ENCODE measurements around the gene ZNF532.

The ZNF532 gene

DNA sequence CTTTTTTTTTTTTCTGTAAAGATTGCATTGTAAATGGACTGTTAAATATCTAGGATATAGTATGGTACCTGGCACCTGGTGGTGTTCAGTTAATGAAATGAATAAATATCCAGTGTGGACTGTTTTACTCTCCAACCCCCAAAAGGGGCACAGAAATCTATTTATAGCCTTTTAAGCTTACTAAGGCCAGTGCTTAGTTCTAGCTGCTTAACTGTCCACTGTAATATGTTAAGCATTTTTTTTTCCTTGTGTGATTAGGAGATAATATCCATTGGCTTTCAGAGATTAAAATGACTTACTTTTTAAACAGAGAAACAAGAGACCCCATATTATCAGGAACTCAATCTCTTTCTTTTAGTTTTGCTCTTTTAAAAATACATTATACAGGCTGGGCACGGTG, 84.4 kb downstream of the ZNF532 start:
- no peak for DNase-seq (ENCODE audit: low read depth)

DNA sequence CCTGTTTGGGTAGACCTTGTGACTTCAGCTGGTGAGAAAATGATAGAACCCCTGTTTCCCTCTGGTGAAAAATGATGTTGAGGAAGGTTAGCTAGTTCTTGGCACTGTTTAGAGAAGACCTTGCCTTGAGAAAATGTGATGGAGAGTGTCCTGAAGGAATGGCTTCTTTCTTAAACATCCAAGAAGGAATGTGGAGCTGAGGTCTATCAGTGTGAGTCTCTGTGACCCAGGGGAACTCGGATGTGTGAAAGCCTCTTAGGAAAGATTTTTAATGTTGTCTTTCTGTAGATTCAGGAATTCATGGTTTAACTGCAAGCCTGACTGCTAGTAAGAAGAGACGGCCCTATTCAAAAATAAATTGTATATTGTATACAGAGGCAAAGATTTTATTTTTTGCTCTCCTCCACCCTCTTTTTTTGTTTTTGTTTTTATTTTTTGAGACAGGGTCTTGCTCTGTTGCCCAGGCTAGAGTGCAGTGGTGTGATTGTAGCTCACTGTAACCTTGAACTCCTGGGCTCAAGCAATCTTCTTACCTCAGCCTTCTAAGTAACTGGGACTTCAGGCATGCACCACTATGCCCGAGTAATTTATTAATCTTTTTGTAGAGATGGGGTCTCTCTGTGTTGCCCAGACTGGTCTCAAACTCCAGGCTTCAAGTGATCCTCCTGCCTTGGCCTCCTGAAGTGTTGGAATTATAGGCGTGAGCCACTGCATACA, 87.5 kb downstream of the ZNF532 start:
- DNase-seq (ENCODE audit: low read depth), result no peak

DNA sequence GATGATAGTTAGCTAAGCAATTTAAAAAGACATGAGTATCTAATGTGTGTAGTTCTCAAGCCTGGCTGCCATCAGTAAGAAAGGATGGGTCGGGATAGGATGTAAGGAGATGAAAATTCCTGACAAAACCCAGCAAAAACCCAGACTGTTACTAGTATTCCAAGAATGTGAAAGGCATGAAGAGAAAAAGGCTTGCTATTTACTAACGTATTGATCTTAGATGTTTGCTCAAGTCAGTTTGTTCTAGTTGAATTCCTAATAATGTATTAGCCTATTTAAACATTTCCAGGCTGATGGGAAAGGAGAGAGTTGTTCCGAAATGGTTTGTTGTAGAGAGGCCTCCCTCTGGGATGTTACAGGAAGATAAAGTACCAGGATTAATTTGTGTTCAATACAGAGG, 88.2 kb downstream of the ZNF532 start:
- DNase-seq (ENCODE audit: low read depth), result no peak

DNA sequence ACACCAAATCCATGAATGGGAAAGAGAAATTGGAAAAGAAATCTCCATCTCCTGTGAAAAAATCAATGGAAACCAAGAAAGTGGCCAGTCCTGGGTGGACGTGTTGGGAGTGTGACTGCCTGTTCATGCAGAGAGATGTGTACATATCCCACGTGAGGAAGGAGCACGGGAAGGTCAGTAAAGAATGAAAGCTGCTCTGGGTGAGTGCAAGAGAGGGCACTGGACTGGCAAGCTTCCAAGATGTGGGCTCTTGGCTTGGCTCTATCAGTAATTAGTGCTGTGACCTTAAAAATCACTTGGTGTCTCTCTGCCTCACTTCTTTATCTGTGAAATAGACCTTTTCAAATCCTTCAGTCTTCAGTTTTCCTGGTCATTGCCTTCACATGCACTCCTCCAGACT, 89.0 kb downstream of the ZNF532 start:
- DNase-seq (ENCODE audit: low read depth), result no peak

DNA sequence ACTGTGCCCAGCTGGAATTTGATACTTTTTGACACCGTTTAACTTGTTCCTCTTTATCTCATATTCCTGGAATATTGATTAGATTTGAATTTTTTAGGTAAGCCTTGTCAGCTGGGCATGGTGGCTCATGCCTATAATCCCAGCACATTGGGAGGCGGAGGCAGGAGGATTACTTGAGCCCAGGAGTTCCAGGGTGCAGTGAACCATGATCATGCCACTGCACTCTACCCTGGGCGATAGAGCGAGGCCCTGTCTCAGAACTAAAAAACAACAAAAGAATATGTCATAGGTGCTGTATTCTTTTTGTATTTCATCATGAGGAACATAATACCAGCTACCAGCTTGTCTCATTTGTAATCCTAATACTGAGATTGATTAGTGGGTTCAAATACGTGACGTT, 90.3 kb downstream of the ZNF532 start:
- DNase-seq (ENCODE audit: low read depth), result no peak

DNA sequence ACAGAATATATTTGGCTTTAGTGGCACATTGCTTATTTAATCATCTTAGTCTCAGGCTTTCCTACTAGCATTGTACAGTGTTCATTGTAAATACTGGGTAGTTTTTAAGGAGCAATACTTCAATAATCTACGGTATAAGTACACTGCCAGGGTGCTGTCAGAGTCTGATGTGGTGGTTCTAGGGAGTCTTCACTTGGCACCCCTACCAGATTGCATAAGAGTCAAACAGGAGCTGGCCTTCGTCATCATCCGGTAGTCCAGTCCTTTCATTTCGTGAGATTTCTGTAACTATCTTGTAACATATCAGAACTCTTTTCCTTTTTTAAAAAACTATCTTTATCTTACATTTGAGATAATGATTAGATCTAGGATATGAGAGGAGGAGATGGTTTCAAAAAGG, 91.1 kb downstream of the ZNF532 start:
- no peak for DNase-seq (ENCODE audit: low read depth)

DNA sequence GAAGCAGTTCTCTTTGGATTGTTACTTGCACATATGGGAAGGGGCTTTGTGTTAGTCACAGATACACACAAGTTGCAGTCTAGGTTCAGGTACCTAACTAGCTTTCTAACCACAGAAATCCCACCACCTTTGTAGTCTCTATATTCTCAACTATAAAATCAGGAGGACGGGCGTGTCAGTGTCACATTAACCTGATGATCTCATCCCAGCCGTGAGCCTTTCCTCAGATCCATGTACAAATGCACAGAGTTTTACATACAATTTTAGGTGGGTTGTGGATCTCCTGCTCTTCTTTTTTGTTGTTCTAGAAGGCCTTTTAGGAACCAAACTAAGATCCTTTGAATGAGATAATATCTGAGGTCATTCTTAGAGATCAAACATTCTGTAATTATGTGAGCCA, 94.0 kb downstream of the ZNF532 start:
- no peak for DNase-seq (ENCODE audit: low read depth)

DNA sequence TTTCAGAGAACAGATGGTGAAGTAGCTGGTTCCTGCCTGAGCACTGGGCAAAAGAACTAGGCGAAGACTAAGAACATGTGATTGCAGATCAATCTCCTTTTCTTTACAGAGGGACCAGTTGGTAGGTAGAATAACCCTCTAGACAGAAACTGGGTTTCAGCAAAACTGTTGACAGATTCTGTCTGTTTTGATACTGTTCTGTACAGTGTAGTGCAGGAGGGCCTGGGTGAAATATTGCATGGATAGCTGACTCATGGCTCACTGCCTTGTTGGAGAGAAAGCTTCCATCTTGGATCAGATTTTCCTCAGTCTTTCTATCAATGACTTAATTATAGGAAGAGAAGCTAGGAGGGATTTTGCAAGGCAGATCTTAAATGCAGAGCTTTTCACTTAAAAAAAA, 95.8 kb downstream of the ZNF532 start:
- DNase-seq (ENCODE audit: low read depth), result no peak

DNA sequence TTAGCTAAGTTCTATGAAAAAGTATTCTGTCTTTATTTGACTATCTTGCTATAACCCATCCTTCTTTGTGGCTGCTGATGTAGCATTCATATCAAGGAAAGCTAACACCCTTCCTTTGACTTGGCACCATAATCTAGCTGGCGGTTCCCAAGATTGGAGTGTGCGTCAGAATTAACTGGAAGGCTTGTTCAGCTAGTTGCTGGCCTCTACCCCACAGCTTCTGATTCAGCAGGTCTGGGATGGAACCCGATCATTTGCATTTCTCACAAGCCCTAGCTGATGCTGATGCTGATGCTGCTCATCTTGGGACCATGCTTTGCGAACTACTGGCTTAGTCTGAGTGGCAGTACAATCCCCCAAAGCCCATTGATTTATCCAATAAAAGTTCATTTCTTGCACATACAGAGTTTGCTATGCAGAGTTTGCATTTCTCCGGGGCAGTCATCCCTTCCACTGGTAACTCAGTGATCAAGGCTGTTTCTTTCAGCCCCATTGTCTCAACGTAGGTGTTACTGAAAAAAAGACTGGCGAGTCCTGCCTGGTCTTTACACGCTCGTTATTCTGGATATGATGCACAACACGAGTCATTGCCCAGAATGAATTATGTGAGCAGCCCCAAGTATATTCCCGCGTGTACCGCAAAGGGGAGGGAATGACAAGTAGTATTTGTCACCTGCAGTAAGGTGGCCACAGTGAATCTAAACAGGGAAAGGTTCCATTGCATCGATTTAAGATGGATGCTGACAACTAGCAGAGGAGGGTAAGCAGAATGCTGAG, 96.5 kb downstream of the ZNF532 start:
- no peak for DNase-seq (ENCODE audit: low read depth)

DNA sequence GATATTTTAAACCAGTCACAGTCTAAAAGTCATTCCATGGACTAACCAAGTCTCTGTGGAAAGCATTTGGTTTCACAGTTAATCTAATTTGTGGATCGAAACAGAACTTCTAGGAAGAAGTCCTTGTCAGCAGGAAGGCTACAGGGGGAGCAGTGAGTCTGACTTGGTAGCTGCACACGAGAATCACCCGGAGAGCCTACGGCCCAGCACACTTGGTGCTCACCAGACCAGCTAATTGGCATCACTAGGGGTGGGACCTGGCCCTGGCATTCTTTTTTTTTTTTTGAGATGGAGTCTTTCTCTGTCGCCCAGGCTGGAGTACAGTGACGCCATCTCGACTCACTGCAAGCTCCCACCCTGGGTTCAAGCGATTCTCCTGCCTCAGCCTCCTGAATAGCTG, 97.7 kb downstream of the ZNF532 start:
- no peak for DNase-seq (ENCODE audit: low read depth)

DNA sequence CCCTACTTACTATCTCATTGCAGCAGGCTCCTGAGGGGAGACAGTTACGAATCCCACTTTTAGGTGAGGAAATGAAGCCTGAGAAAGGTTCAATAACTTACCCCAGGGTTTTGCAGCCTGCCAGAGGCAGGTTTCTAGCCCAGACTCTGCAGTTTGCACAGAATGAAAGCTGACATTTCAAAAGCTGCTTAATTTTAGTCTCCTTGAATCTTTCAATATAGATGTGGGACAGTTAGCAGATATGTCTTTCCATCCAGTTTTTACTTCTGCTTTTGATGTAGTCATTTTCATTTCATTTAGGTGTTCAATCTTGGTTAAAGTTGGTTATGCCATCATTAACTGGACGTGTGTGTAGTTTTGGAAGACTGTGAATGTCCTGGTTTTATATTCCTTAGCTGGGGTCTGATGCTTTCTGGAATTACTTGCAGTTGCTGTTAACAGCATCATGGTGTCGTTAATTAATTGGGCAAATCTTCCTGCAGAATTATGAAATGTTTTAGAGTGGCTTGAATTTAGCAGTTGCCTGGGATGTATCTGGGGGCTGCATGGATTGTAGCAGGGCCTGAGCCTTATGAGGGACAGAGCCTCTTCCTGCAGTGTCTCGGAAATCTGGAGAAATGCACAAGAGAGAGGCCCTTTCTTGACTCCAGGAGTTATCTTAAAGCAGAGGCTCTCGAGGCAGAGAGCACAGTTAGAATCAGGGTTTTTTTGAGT, 100.8 kb downstream of the ZNF532 start:
- no peak for DNase-seq (ENCODE audit: low read depth)

DNA sequence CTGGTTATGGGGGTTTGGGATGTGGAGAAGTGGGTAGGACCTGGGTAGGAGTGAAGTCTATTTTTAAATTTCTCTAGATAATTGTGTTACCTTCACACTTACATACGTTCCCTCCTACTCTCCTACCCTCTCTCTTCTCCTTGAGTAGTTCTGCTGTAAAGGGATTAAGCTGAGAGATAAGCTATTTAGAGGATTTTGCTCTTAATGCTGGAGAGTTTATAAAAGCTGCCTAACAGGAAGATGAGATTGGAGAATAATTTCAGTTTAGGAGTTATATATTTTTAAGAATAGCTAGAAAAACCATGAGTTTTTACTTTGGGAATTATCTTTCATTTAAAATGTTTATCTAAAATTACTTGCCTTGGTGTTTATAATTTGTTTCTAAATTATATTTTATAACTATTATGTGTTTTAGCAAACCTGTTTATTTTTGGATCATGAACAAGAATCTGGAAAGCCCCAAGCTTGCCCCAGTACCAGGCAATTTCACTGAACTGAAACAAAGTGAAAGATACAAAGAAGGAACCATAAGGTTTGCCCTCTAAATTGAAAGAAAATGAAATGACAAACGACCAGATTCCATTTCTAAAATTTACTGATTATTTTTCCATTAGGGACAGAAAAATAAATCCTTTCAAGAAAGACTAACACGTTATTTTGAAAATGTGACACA, 101.5 kb downstream of the ZNF532 start:
- no peak for DNase-seq (ENCODE audit: low read depth)

DNA sequence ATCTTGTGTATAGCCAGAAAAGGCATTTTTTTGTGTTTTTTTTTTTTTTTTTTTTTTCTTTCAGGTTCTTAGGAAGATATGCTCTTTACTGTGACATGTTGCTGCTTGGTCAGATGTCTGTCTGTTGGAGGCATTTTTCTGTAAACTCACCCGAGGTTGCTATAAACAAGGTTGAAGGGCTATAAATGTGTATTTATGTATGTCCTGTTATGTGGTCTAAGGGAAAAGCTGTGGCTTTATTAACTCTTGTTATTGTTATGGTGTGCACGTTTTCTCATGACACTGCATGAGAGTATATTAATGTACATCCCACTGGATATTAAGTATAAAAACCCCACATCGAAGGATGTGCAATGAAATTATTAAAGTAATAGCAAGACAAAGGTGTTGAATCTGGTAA, 102.0 kb downstream of the ZNF532 start:
- DNase-seq (ENCODE audit: low read depth), result no peak

DNA sequence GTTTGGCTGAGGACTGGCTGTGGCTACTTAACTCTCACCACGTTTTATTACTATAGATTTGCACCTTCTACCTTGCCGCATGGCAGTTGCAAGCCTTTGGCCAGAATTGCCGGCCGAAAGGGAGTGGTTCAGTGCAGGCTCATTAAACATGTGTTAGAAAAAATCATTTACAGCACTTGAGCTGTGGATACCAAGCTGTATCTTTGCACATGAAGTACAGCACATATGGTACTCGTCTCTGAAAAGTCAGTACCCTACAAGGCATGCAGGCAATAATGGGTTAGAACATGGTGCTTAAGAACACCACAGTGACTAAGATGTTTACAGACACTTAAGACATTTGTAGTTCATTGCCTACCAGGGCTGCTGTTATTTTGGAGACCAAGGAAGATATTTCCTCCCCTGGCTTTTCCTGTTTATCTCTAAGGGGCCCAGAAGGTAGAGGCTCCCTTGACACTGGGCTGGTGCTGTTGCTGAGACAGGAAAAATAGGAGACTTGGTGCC, 103.1 kb downstream of the ZNF532 start:
- DNase-seq (ENCODE audit: low read depth), result no peak

DNA sequence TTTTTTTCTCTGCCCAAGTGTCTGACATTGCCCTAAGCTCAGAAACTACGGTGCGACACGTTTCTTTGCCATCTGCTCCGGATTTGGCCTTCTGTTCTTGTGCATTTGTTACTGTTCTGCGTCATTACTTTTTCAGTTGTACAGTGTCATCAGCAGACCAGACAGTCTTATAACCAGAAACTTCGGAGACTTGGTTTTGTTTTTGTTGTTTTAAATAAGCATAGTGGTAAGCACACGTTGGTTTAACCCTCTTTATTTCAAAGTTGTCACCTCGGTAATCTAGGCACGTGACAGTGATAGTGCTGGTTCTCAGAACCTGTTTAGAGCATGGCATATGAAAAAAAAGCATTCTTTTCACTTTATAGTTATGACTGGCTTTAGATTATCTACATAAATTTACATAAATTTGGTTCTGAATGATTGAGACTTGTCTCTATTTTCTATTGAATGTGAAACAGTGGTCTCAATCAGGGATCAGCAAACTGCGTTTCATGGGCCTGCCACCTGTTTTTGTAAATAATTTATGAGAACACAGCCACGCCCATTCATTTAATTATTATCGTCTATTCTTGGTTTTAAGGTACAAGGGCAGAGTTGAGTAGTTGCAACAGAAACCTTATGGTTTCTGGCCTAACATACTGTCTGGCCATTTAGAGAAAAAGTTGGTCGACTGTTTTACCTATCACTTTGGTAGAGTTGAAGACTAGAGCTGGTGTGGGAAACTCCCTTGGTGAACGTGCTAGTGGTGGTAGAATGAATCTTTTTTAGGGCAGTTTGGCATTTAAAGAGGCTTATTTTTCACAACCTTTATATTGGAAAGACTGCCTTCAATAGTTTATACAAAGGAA, 106.5 kb downstream of the ZNF532 start:
- DNase-seq (ENCODE audit: low read depth), result no peak

DNA sequence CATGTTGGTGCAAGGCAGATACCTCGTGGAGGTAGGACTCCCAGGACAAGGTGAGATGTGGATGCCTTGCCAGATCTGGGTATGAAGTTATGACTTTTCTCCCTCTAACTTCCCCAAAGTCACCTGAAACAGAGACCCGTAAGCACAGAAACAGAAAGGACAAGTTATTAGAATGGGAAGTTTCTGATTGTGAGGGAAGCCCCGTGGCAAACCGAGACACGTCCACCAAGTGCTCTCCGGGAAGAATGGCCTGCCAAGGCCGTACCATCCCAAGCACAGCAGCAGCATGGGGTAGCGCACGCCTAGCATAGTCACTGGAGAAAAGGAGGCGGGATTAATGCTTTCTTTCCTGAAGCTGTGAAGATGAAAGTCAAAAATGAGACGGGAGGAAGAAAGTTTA, 110.6 kb downstream of the ZNF532 start:
- DNase-seq (ENCODE audit: low read depth), result no peak

DNA sequence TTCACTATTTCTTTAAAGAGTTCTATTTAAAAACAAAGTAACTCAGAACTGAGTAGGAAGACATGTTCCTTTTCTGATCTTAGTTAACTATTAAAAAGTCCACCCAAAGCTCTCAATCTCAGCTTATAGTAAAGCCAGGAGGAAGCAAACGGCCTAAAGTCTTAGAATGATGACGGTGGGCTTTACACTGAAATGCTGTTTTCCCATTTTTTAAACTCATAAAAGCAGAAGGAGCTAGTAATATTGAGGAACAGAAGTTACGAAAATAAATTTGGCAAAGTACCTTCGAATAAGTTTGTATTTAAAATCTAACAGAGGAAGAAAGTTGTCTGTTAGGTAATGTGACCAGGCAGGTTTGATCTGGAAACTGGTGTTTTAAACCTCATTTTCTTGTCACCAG, 111.1 kb downstream of the ZNF532 start:
- DNase-seq (ENCODE audit: low read depth), result no peak

DNA sequence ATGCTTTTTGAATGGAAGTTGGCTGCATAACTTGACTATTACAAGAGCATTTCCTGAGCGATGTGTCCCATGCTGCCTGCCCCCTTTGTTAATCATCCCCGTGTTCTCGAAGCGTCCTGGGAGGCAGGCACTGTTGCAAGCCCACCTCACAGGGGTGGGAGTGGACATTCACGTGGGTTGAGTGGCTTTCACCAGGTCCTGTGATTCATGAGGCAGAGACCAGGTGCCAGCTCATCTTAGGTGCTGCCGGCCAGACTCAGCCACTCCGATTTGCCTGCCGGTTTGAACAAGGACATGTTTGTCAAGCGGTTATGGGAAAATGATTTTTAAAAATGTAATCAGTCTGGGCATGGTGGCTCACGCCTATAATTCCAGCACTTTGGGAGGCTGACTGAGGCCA, 112.5 kb downstream of the ZNF532 start:
- DNase-seq (ENCODE audit: low read depth), result no peak

DNA sequence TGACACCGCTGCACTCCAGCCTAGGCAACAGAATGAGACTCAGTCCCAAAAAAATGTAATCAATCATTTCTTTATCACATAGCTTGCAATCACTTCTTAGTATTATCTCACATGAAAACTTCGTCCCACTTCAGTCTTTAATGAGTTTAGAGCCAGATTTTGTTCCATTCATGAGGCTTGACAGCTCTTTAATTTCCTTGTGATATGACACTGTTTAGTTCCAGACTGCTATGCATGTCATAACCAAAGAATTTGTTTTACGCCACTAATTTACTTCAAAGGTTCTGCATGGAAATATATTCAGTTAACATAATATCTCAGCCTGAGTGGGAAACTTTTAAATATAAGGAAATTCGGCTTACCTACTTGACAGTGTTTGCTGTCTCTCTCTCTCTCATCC, 113.1 kb downstream of the ZNF532 start:
- DNase-seq (ENCODE audit: low read depth), result no peak

DNA sequence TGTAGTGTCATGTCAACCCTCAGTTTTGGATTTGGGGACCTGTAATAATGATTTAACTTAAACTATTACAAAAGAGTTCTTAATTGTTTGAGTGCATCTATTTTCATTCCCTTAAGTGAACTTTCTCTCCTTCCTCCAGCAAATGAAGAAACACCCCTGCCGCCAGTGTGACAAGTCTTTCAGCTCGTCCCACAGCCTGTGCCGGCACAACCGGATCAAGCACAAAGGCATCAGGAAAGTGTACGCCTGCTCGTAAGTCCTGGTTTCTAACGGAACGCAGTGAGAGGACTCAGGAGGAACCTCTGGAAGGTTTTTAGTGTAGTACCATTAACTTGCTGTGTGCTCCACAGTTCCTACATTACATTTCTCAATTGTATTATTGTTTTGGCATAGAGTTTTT, 114.2 kb downstream of the ZNF532 start:
- no peak for DNase-seq (ENCODE audit: low read depth)

DNA sequence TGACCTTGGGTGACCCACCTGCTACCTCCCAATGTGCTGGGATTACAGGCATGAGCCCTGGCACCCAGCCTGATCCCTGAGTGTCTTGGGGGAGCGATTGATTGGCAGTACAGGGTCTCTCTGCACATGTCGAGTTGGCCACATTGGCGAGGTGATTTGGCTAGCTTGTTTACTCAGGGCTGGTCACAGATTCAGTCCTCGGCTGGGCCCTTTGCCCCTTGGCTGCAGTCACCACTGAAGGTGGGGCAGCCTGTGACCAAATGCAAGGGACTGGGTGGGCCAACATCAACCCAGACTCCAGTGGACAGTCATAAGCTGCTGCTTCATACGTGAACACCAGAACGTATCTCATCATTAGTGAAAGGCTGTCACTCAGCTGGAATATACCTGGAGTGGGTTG, 114.9 kb downstream of the ZNF532 start:
- no peak for DNase-seq (ENCODE audit: low read depth)

DNA sequence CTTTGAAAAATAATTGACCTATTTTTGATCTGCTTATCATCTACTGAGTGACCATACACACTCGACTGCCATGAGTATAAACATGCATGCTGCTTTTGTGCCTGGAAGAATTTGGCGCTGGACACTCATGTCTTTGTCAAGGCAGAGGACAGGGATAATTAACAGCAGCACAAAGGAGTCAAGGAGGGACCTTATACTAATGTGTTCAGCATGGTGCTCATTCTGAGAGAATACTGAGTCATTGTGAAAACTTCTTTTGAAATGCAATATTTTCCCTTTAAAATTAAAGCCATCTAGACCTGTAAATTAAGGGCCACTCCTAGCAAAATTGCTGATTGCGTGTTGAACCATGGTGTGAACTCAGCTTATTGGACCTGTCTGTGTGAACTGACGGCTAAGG, 116.3 kb downstream of the ZNF532 start:
- DNase-seq (ENCODE audit: low read depth), result no peak
